Activated naive CD8-positive, alpha-beta T cell treated with anti-CD3 and anti-CD28 coated beads, Interleukin-2, amount 50 U/mL, for 24 hours (primary cell): ENCODE results near the gene FNIP1.
"Not testable (repeated sequence)": the region's sequence is repeated elsewhere in the genome, so short reads cannot be mapped to it uniquely, and the experiment has no call there.

Experiments
- ATAC-seq: fragments of 150-1000 bp; cut with Tn5 transposase; one replicate; pipeline ENCODE4 v1.10.0; 2021
- DNase-seq: peaks from one replicate; pipeline ENCODE4 v3.0.0; 2021
- H3K27ac Mint-ChIP-seq: one replicate; pipeline ENCODE4 v1.8.0; 2021; ENCODE audit warnings: mild to moderate bottlenecking, mixed read lengths
- H3K27me3 Mint-ChIP-seq: one replicate; pipeline ENCODE4 v1.8.0; 2021; ENCODE audit warnings: mixed read lengths
- H3K36me3 Mint-ChIP-seq: one replicate; pipeline ENCODE4 v1.8.0; 2021; ENCODE audit warnings: low read depth, mixed read lengths
- H3K4me1 Mint-ChIP-seq: one replicate; pipeline ENCODE4 v1.8.0; 2021; ENCODE audit warnings: mixed read lengths
- H3K4me3 Mint-ChIP-seq: one replicate; pipeline ENCODE4 v1.8.0; 2021; ENCODE audit warnings: mild to moderate bottlenecking, moderate library complexity, mixed read lengths
- H3K9me3 Mint-ChIP-seq: one replicate; pipeline ENCODE4 v1.8.0; 2021; ENCODE audit warnings: mixed read lengths

Gene FNIP1

DNA sequence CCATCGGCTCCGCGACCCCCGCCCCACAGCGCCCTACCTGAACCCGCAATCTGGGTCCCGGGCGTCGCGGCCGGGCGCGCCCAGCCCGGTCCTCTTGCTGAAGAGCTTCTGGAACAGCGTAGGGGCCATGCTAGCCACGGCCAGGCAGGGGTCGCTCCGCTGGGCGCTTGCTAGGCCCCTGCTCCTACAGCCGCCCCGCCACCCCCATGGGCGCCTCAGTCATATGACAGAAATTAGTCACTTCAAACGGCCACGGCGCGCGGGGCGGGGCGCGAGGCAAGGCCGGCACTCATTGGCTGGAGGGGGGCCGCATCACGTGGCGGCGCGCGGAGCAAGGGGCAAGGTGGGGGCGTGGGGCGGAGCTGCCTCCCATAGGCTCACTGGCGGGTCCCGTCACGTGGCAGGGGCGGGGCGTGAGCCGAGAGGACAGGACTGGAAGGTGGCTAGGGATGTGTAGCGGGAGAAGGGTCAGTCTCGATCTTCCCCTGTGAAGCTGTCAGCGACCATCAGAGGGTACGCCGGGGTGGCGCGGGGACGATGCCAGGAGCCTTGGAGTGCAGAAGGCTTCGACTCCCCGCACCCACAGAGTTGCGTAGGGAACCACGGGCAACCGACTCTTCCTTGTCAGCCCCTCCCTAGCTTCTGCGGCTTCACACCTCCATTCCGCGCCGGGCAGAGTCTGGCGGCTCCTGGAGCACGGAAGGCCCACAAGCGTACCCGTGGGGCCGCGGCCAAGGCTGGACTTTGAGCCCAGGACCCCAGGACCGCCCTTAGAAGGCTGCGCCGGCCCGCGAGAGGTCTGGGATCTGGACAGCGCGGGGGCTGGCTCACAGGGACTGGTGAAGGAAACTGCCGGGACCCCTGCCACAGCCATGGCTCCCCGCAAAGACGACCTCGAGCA lies at the start of gene FNIP1:
Gene FNIP1 (minus strand): TSS at position 225 of the 901 bp plus-strand sequence. CDS start 96 bp downstream, at position 129.
- peaks cover 37% of the 10 kb centered on the region for H3K4me1 Mint-ChIP-seq
- ATAC-seq (peak; percentile 97), DNase-seq (peak; percentile 99)
- no peaks in the 10 kb centered on the region for H3K27me3 Mint-ChIP-seq
- H3K27ac Mint-ChIP-seq: peak within 1 kb of the TSS; percentile 88
- no peaks in the 10 kb centered on the region for H3K9me3 Mint-ChIP-seq
- peaks cover 19% of the 10 kb centered on the region for H3K36me3 Mint-ChIP-seq
- peak within 1 kb of the TSS; percentile 96 for H3K4me3 Mint-ChIP-seq

DNA sequence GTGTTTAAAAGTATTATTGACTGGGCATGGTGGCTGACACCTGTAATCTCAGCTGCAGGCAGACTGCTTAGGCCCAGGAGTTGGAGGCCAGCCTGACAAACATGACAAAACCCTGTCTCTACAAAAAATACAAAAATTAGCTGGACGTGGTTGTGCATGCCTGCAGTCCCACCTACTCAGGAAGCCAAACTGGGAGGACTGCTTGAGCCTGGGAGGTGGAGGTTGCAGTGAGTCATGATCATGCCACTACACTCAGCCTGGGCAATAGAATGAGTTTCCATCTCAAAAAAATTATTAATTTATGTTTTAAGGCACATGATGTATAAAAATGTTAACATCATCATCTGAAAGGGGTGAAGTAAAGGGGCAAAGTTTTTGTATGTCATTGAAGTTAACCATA lies 49.7 kb upstream of the FNIP1 start:
- H3K36me3 Mint-ChIP-seq: peaks cover 26% of the 10 kb centered on the region
- H3K27me3 Mint-ChIP-seq: no peaks in the 10 kb centered on the region
- ATAC-seq (no peak), DNase-seq (no peak)
- no peak overlapping the region for H3K27ac Mint-ChIP-seq
- H3K4me1 Mint-ChIP-seq: no peaks in the 10 kb centered on the region
- peaks cover 56% of the 10 kb centered on the region for H3K9me3 Mint-ChIP-seq
- no peak overlapping the region for H3K4me3 Mint-ChIP-seq

DNA sequence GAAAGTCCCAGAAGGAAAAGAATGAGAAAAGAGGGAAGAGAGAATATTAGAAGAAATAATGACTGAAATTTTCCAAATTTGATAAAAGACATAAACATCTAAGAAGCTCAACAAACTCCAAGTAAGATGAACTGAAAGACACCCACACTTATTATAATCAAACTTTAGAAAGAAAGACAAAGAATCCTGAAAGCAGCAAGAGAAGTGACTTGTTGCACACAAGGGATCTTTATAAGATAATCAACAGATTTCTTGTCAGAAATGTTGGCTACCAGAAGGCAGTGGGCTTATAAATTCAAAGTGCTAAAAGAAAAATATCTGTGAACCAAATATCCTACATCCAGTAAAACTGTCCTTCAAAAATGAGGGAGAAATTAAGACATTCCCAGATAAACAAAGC lies 49.0 kb upstream of the FNIP1 start:
- no peak overlapping the region for H3K4me3 Mint-ChIP-seq
- peaks cover 58% of the 10 kb centered on the region for H3K9me3 Mint-ChIP-seq
- H3K27me3 Mint-ChIP-seq: no peaks in the 10 kb centered on the region
- DNase-seq (no peak), ATAC-seq (no peak)
- H3K4me1 Mint-ChIP-seq: no peaks in the 10 kb centered on the region
- H3K36me3 Mint-ChIP-seq: peaks cover 26% of the 10 kb centered on the region
- no peak overlapping the region for H3K27ac Mint-ChIP-seq

DNA sequence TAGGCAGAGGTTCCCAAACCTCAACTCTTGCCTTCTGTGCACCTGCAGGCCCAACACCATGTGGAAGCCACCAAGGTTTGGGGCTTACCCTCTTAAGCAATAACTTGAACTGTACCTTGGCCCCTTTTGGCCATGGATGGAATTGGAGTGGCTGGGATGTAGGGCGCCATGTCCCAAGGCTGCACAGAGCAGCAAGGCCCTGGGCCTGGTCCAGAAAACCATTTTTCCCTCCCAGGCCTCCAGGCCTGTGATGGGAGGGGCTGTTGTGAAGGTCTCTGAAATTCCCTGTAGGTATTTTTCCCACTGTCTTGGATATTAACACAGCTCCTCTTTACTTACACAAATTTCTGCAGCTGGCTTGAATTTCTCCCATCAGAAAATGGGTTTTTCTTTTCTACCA lies 46.2 kb upstream of the FNIP1 start:
- H3K4me1 Mint-ChIP-seq: not testable (repeated sequence)

DNA sequence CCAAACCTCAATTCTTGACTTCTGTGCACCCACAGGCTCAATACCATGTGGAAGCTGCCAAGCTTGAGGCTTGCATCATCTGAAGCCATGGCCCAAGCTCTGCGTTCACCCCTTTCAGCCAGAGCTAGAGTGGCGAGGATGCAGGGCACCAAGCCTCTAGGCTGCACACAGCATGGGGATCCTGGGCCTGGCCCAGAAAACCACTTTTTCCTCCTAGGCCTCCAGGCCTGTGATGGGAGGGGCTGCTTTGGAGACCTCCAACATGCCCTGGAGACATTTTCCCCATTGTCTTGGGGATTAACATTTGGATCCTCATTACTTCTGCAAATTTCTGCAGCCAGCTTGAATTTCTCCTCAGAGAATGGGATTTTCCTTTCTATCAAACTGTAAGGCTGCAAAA lies 35.9 kb upstream of the FNIP1 start:
- not testable (repeated sequence) for DNase-seq, H3K4me1 Mint-ChIP-seq, H3K36me3 Mint-ChIP-seq, H3K27me3 Mint-ChIP-seq, H3K27ac Mint-ChIP-seq, H3K9me3 Mint-ChIP-seq, ATAC-seq, H3K4me3 Mint-ChIP-seq

More for the DNA sequence above, 46.2 kb upstream of the FNIP1 start:
- H3K27ac Mint-ChIP-seq, H3K27me3 Mint-ChIP-seq, H3K4me3 Mint-ChIP-seq, DNase-seq, ATAC-seq: not testable (repeated sequence)
- Mint-ChIP-seq H3K36me3 (peaks cover 22% of the 10 kb centered on the region), H3K9me3 (peaks cover 67% of the 10 kb centered on the region)

DNA sequence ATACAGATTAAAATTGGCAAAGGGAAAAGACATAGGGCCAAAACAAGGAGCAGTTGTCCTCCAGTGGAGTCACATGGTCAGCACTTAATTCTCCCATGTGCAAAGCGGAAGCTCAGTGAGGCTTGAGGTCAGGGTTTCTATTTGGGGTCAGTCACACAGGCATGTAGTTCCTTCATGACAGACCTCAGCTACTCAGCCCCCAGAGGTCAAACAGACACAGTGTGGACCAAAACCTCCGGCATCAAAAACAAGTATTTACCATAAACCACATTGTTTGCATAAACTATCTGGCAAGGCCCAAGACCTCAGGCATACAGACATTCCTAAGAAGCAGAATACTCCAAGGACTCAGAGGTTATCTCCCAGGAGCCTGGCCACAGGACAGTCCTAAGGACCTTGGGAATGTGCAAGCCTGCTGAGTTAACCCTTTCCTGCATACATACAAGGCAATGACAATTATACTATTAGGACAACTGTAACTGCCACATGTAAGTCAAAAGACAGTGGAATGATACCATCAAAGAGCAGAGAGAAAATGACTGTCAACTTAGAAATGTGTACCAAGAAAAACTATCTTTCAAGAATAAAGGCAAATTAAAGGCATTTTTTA lies 28.7 kb upstream of the FNIP1 start:
- DNase-seq: no peak
- H3K4me1 Mint-ChIP-seq: no peaks in the 10 kb centered on the region
- no peak overlapping the region for H3K27ac Mint-ChIP-seq
- H3K27me3 Mint-ChIP-seq: peaks cover 6% of the 10 kb centered on the region
- no peak overlapping the region for H3K4me3 Mint-ChIP-seq
- ATAC-seq: no peak
- peaks cover 7% of the 10 kb centered on the region for H3K9me3 Mint-ChIP-seq
- H3K36me3 Mint-ChIP-seq: no peaks in the 10 kb centered on the region

DNA sequence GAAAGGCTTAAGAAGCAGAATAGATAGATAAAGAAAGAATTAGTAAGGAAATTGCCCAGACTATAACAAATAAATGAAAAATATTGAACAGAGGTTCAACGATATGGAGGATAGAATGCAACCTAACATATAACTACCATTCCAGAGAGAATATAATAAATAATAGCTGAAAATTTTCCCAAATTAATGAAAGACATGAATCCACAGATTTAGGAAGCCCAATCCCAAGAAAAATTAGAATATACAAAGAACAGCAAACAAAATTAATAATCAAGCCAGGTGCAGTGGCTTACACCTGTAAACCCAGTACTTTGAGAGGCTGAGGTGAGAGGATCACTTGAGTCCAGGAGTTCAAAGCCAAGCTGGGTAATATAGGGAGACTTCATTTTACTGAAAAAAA lies 27.8 kb upstream of the FNIP1 start:
- ATAC-seq: no peak
- H3K4me3 Mint-ChIP-seq: no peak overlapping the region
- no peak for DNase-seq
- no peak overlapping the region for H3K27ac Mint-ChIP-seq
- no peaks in the 10 kb centered on the region for H3K36me3 Mint-ChIP-seq
- H3K4me1 Mint-ChIP-seq: no peaks in the 10 kb centered on the region
- H3K27me3 Mint-ChIP-seq: peaks cover 6% of the 10 kb centered on the region
- peaks cover 7% of the 10 kb centered on the region for H3K9me3 Mint-ChIP-seq

DNA sequence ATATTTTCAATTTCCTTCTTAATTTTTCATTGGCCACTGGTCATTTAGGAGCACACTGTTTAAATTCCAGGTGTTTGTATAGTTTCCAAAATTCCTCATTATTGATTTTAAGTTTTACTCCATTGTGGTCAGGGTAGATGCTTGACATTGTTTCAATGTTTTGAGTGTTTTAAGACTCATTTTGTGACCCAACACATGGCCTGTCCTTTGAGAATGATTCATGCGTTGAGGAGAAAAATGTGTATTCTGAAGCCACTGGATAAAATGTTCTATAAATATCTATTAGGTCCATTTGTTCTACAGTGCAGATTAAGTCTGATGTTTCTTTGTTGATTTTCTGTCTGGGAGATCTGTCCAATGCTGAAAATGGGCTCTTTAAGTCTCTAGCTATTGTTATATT lies 24.4 kb upstream of the FNIP1 start:
- Mint-ChIP-seq H3K4me3 (no peak overlapping the region), H3K27me3 (peaks cover 6% of the 10 kb centered on the region), H3K4me1 (peaks cover 6% of the 10 kb centered on the region), H3K36me3 (no peaks in the 10 kb centered on the region), H3K9me3 (peaks cover 7% of the 10 kb centered on the region), H3K27ac (no peak overlapping the region)
- DNase-seq: no peak
- no peak for ATAC-seq

DNA sequence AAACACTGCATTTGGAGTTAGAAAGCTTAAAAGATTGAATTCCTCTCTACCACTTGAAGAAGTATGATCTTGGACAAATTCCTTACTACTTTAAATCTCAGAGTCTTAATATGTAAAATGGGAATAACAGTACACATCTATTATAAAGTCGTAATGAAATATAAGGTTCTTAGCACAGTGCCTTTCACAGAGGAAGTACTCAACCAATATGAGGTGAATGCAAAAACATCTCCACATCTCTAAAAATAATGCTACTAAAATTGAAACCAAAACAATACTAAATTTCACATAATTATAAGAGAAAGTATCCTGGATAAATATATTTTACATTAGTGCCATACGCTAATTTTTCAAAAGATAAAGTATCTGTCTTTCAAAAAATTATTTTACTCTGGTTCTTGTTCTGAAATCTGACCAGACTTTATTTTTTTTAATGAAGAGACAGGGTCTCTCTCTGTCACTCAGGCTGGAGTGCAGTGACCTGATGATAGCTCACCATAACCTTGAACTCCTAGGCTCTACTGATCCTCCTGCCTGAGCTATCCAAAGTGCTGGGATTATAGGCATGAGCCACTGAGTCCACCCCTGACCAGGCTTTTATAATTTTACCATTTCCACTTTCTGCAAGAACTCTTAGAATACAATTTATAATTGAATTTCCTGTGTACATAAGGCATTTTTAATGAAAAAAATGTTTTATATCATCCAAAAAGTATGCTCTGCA lies 21.3 kb upstream of the FNIP1 start:
- DNase-seq (no peak), ATAC-seq (no peak)
- H3K9me3 Mint-ChIP-seq: no peaks in the 10 kb centered on the region
- peaks cover 6% of the 10 kb centered on the region for H3K4me1 Mint-ChIP-seq
- peaks cover 6% of the 10 kb centered on the region for H3K27me3 Mint-ChIP-seq
- H3K4me3 Mint-ChIP-seq: no peak overlapping the region
- H3K27ac Mint-ChIP-seq: no peak overlapping the region
- no peaks in the 10 kb centered on the region for H3K36me3 Mint-ChIP-seq

DNA sequence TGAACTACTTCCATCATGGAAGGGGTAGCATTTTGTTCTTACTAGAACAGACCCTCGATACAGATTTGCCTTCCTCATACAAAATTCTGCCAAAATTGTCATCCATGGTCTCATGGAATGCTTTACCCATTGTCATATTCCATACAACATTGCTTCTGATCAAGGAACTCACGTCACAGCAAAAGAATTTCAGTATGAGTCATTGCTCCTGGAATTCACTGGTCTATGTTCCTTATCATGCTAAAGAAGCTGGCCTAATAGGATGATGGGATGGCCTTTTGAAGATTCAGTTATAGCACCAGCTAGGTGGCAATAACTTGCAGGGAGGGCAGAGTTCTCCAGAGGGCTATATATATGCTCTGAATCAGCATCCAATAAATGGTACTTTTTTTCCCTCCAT lies 18.2 kb upstream of the FNIP1 start:
- ATAC-seq (no peak), DNase-seq (no peak)
- Mint-ChIP-seq H3K4me3 (no peak overlapping the region), H3K36me3 (no peaks in the 10 kb centered on the region), H3K27ac (no peak overlapping the region), H3K9me3 (no peaks in the 10 kb centered on the region), H3K27me3 (no peaks in the 10 kb centered on the region), H3K4me1 (peaks cover 10% of the 10 kb centered on the region)

DNA sequence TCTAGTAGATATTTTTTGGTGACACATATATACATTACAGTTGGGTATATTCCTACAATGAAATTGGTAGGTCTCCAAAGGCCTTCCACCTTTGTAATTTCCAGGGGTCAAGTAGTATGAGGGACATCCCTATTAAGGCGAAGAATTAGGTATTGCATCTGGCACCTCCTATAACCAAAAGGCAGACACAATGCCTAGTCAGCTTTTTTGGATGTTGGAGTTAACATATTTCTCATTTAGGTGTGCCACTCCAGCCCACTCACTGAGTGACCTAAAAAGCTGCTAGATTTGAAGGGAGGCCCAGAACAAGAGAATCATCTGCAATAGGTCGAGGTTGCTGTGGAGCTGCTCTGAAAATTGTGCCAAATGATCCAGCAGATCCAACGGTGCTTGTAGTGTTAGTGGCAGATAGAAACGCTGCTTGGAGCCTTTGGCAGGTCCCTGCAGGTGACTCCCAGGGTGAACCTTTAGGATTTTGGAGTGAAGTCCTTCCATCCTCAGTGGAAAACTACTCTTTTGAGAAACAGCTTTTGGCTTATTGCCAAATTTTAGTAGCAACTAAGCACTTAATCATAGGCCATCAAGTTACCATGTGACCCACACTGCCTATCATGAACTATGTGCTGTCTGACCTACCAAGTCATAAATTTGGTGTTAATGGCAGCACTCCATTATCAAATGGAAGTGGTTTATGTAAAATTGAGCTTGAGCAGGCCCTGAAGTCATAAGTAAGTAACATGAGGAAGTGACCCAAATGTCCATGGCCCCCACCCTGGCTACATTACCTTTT lies 15.7 kb upstream of the FNIP1 start:
- ATAC-seq: no peak
- no peak for DNase-seq
- no peaks in the 10 kb centered on the region for H3K9me3 Mint-ChIP-seq
- no peaks in the 10 kb centered on the region for H3K27me3 Mint-ChIP-seq
- H3K4me3 Mint-ChIP-seq: no peak overlapping the region
- H3K27ac Mint-ChIP-seq: no peak overlapping the region
- H3K36me3 Mint-ChIP-seq: no peaks in the 10 kb centered on the region
- peaks cover 4% of the 10 kb centered on the region for H3K4me1 Mint-ChIP-seq

DNA sequence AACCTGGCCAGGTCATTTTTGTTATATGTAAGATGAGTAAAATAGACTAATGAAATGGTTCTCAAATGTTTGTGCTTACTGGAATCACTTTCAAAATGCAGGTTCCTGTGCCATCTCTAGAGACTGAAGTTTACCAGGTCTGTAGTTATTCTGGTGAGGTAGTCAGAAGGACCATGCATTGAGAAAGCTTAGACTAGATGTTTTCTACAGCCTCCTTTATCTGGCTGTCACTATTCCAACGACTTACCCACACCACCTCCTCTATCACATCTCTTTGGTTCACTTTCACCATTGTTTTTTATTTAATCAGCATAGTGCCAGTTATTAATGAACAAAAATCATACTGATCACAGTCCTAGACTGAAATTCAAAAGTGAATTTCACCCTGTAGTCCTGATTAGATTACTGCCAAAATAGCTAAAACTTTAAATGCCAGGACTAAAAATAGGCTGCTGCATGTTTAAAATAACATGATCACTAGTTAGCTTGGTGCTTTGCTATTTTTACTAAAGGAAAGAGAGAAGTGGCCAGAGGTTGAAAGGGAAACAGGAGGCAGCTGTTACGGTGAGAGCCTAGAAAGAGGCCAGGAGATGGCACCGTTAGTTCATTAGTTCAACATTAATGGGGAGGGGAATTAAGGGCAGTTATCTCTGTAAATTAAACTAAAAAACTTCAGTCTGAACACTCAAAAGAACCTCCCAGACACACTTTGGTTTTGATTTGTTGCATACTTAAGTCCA lies 13.9 kb upstream of the FNIP1 start:
- Mint-ChIP-seq H3K36me3 (no peaks in the 10 kb centered on the region), H3K4me3 (no peak overlapping the region), H3K27me3 (no peaks in the 10 kb centered on the region), H3K27ac (no peak overlapping the region), H3K9me3 (no peaks in the 10 kb centered on the region), H3K4me1 (peaks cover 4% of the 10 kb centered on the region)
- ATAC-seq: no peak
- no peak for DNase-seq

DNA sequence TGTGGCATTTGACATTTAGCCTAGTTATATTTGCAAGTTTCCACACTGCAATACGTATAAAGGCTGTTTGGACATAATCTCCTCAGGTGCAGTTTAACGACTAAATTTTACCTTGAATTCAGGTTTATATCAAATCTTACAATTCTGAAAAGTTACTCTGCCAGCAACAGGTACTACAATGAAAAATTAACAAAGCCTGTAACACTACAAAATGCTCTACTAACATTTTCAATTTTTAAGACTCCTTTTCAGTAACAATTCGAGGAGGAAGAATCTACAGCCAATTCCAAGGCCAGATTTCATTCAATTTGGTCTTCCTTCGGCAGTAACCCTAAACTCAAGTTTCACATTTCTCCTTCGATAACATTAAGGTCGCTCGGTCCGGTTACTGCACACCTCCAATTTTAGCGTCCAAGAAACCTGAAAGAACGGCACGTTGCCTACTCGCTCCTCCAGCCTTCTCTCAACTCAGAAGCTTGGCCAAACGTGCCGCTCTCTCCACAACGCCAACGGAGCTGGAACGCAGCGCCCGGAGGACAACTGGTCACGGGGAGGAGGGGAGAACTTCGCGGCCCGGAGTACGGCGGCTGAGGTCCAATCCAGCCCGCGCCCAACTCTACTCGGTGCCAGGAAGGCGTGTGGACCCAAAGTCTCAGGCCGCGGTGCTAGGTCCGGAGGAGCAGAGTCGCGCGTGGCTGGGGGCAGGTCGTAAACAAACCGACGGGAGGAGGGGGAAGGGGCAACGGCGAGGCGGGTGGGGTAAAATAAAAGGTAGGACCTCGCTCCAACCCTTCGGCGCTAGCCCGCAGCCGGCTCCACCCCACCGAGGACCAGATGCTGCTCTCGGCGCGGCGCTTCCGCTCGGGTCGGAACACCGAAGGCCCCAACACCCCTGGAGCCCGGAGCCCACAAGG lies 681 bp downstream of the FNIP1 start:
- peak; percentile 12 for ATAC-seq
- Mint-ChIP-seq H3K4me1 (peaks cover 43% of the 10 kb centered on the region), H3K36me3 (peaks cover 19% of the 10 kb centered on the region), H3K27me3 (no peaks in the 10 kb centered on the region), H3K27ac (peak overlapping the region; percentile 88), H3K4me3 (peak overlapping the region; percentile 96), H3K9me3 (no peaks in the 10 kb centered on the region)
- peak; percentile 41 for DNase-seq
